ENCODE measurements around the gene LACRT. TPM values are rescaled to one million over a fixed set of nuclear protein-coding genes. Genes with fewer than 3 reads are reported as not detected.

The LACRT gene
- polyA plus RNA-seq, 1 donor from 2014 or later: not detected

GRCh38 chr12:54601841-54602240 is 32.9 kb downstream of the LACRT start:
- no peaks in the 10 kb centered on the region for H3K9me3 Mint-ChIP-seq
- no peaks in the 10 kb centered on the region for H3K27me3 Mint-ChIP-seq
- no peak overlapping the region for H3K4me3 Mint-ChIP-seq
- peaks cover 0 to 5% (median 2%) of the 10 kb centered on the region in 3 donors for H3K4me1 Mint-ChIP-seq
- no peak overlapping the region for H3K27ac Mint-ChIP-seq
- H3K36me3 Mint-ChIP-seq: no peaks in the 10 kb centered on the region

- Mint-ChIP-seq H3K27me3 (peaks cover 2% of the 10 kb centered on the region), H3K4me1 (peaks cover 0 to 7% (median 2%) of the 10 kb centered on the region in 3 donors), H3K4me3 (no peak overlapping the region), H3K36me3 (no peaks in the 10 kb centered on the region), H3K9me3 (no peaks in the 10 kb centered on the region), H3K27ac (no peak overlapping the region)
Measured at GRCh38 chr12:54598970-54599369, 35.7 kb downstream of the LACRT start.

- Mint-ChIP-seq H3K4me3 (no peak overlapping the region), H3K9me3 (no peaks in the 10 kb centered on the region), H3K27ac (no peak overlapping the region), H3K4me1 (peaks cover 0 to 3% (median 0%) of the 10 kb centered on the region in 3 donors), H3K27me3 (peaks cover 7% of the 10 kb centered on the region), H3K36me3 (no peaks in the 10 kb centered on the region)
Measured at GRCh38 chr12:54596526-54596946, 38.2 kb downstream of the LACRT start.

- H3K4me1 Mint-ChIP-seq: peaks cover 0 to 3% (median 0%) of the 10 kb centered on the region in 3 donors
- H3K27me3 Mint-ChIP-seq: peaks cover 13% of the 10 kb centered on the region
- H3K9me3 Mint-ChIP-seq: no peaks in the 10 kb centered on the region
- no peaks in the 10 kb centered on the region for H3K36me3 Mint-ChIP-seq
- H3K27ac Mint-ChIP-seq: no peak overlapping the region
- no peak overlapping the region for H3K4me3 Mint-ChIP-seq
Measured at GRCh38 chr12:54595471-54595870, 39.2 kb downstream of the LACRT start.

GRCh38 chr12:54593725-54594124 is 41.0 kb downstream of the LACRT start:
- Mint-ChIP-seq H3K9me3 (no peaks in the 10 kb centered on the region), H3K27me3 (peaks cover 29% of the 10 kb centered on the region), H3K36me3 (no peaks in the 10 kb centered on the region), H3K4me3 (no peak overlapping the region), H3K27ac (no peak overlapping the region), H3K4me1 (peaks cover 0 to 8% (median 6%) of the 10 kb centered on the region in 3 donors)

GRCh38 chr12:54593135-54593534 is 41.6 kb downstream of the LACRT start:
- Mint-ChIP-seq H3K9me3 (no peaks in the 10 kb centered on the region), H3K36me3 (no peaks in the 10 kb centered on the region), H3K4me3 (no peak overlapping the region), H3K27ac (no peak overlapping the region), H3K27me3 (peaks cover 29% of the 10 kb centered on the region), H3K4me1 (peaks cover 0 to 8% (median 6%) of the 10 kb centered on the region in 3 donors)

- no peaks in the 10 kb centered on the region for H3K36me3 Mint-ChIP-seq
- no peak overlapping the region for H3K27ac Mint-ChIP-seq
- peaks cover 0 to 8% (median 6%) of the 10 kb centered on the region in 3 donors for H3K4me1 Mint-ChIP-seq
- H3K9me3 Mint-ChIP-seq: no peaks in the 10 kb centered on the region
- H3K4me3 Mint-ChIP-seq: no peak overlapping the region
- peaks cover 37% of the 10 kb centered on the region for H3K27me3 Mint-ChIP-seq
Measured at GRCh38 chr12:54592316-54592715, 42.4 kb downstream of the LACRT start.

- no peaks in the 10 kb centered on the region for H3K36me3 Mint-ChIP-seq
- no peak overlapping the region for H3K4me3 Mint-ChIP-seq
- peaks cover 46% of the 10 kb centered on the region for H3K27me3 Mint-ChIP-seq
- H3K4me1 Mint-ChIP-seq: peaks cover 0 to 6% (median 6%) of the 10 kb centered on the region in 3 donors
- no peaks in the 10 kb centered on the region for H3K9me3 Mint-ChIP-seq
- H3K27ac Mint-ChIP-seq: no peak overlapping the region
Measured at GRCh38 chr12:54590978-54591591, 43.6 kb downstream of the LACRT start.

- peak overlapping the region in 2 of 4 donors; percentile 10 to 39 for H3K4me3 Mint-ChIP-seq
- no peaks in the 10 kb centered on the region for H3K36me3 Mint-ChIP-seq
- H3K9me3 Mint-ChIP-seq: no peaks in the 10 kb centered on the region
- peaks cover 46% of the 10 kb centered on the region for H3K27me3 Mint-ChIP-seq
- H3K27ac Mint-ChIP-seq: no peak overlapping the region
- H3K4me1 Mint-ChIP-seq: peaks cover 0 to 6% (median 6%) of the 10 kb centered on the region in 3 donors
Measured at GRCh38 chr12:54589964-54590363, 44.7 kb downstream of the LACRT start.

GRCh38 chr12:54588890-54589267 is 45.8 kb downstream of the LACRT start:
- peaks cover 0 to 6% (median 6%) of the 10 kb centered on the region in 3 donors for H3K4me1 Mint-ChIP-seq
- H3K9me3 Mint-ChIP-seq: no peaks in the 10 kb centered on the region
- H3K27me3 Mint-ChIP-seq: peaks cover 49% of the 10 kb centered on the region
- H3K4me3 Mint-ChIP-seq: peak overlapping the region in 3 of 4 donors; percentile 2 to 75 (median 67)
- H3K27ac Mint-ChIP-seq: no peak overlapping the region
- H3K36me3 Mint-ChIP-seq: no peaks in the 10 kb centered on the region

- H3K27ac Mint-ChIP-seq: no peak within 1 kb of the TSS
- H3K36me3 Mint-ChIP-seq: no peaks in the 10 kb centered on the region
- peak within 1 kb of the TSS in 3 of 4 donors; percentile 11 to 75 (median 67) for H3K4me3 Mint-ChIP-seq
- H3K4me1 Mint-ChIP-seq: peaks cover 0 to 6% (median 6%) of the 10 kb centered on the region in 3 donors
- peaks cover 49% of the 10 kb centered on the region for H3K27me3 Mint-ChIP-seq
- H3K9me3 Mint-ChIP-seq: no peaks in the 10 kb centered on the region
Measured at GRCh38 chr12:54588110-54588889, 46.4 kb downstream of the LACRT start, which contains the start of gene PPP1R1A. Gene PPP1R1A (minus strand): TSS chr12:54588659. CDS start chr12:54588488, 171 bp downstream.

- peaks cover 48% of the 10 kb centered on the region for H3K27me3 Mint-ChIP-seq
Measured at GRCh38 chr12:54587315-54587873, 47.3 kb downstream of the LACRT start.

GRCh38 chr12:54586620-54587019 is 48.1 kb downstream of the LACRT start:
- H3K27ac Mint-ChIP-seq: no peak overlapping the region
- no peak overlapping the region for H3K4me3 Mint-ChIP-seq
- no peaks in the 10 kb centered on the region for H3K36me3 Mint-ChIP-seq

More at GRCh38 chr12:54587315-54587873, 47.3 kb downstream of the LACRT start:
- H3K36me3 Mint-ChIP-seq: no peaks in the 10 kb centered on the region
- H3K4me3 Mint-ChIP-seq: peak overlapping the region in 1 of 4 donors; percentile 11
- peaks cover 0 to 6% (median 6%) of the 10 kb centered on the region in 3 donors for H3K4me1 Mint-ChIP-seq
- H3K27ac Mint-ChIP-seq: no peak overlapping the region
- H3K9me3 Mint-ChIP-seq: no peaks in the 10 kb centered on the region

GRCh38 chr12:54585243-54585642 is 49.5 kb downstream of the LACRT start:
- Mint-ChIP-seq H3K4me3 (no peak overlapping the region), H3K27ac (no peak overlapping the region)

More at GRCh38 chr12:54586620-54587019, 48.1 kb downstream of the LACRT start:
- Mint-ChIP-seq H3K4me1 (peaks cover 0 to 6% (median 6%) of the 10 kb centered on the region in 3 donors), H3K9me3 (no peaks in the 10 kb centered on the region), H3K27me3 (peaks cover 44% of the 10 kb centered on the region)

GRCh38 chr12:54584128-54584527 is 50.6 kb downstream of the LACRT start:
- Mint-ChIP-seq H3K27ac (no peak overlapping the region), H3K27me3 (peaks cover 26% of the 10 kb centered on the region), H3K36me3 (no peaks in the 10 kb centered on the region), H3K4me3 (no peak overlapping the region), H3K4me1 (peaks cover 5 to 7% (median 6%) of the 10 kb centered on the region in 3 donors), H3K9me3 (no peaks in the 10 kb centered on the region)

More at GRCh38 chr12:54585243-54585642, 49.5 kb downstream of the LACRT start:
- Mint-ChIP-seq H3K27me3 (peaks cover 35% of the 10 kb centered on the region), H3K9me3 (no peaks in the 10 kb centered on the region), H3K4me1 (peaks cover 0 to 6% (median 6%) of the 10 kb centered on the region in 3 donors), H3K36me3 (no peaks in the 10 kb centered on the region)

Data from IgD-negative memory B cell (primary cell).